Measurements from ENCODE around the gene DIRAS1.

DIRAS1 gene

GRCh38 chr19:2732883-2733282 lies 11.7 kb upstream of the DIRAS1 start:
- no peak overlapping the region for H2BK120ac ChIP-seq (ENCODE audit: low read depth, low read length)
- no peak for DNase-seq
- no peak overlapping the region for H4K5ac ChIP-seq (ENCODE audit: low read length)
- H2BK15ac ChIP-seq (replicated peaks; ENCODE audit: low read depth) = no peak overlapping the region
- H3K9ac ChIP-seq (ENCODE audit: low read length) = no peak overlapping the region
- H3K56ac ChIP-seq (ENCODE audit: low read length) = no peak overlapping the region
- H2AK5ac ChIP-seq (ENCODE audit: low read length) = no peak overlapping the region
- no peak overlapping the region for H3K4me3 ChIP-seq (ENCODE audit: low read length)
- H4K8ac ChIP-seq (ENCODE audit: low read depth, low read length) = no peak overlapping the region
- no peaks in the 10 kb centered on the region for H3K79me2 ChIP-seq (ENCODE audit: control insufficient read depth, insufficient read depth, low read length)
- no peak overlapping the region for H3K27ac ChIP-seq (ENCODE audit: low read depth, low read length)
- peaks cover 2% of the 10 kb centered on the region for H3K36me3 ChIP-seq (ENCODE audit: control insufficient read depth, insufficient read depth, low read length)
- H3K79me1 ChIP-seq (ENCODE audit: low read length) = no peaks in the 10 kb centered on the region
- H3K4me2 ChIP-seq (ENCODE audit: low read length) = no peak overlapping the region
- H3K18ac ChIP-seq (ENCODE audit: low read length) = no peak overlapping the region
- H2BK5ac ChIP-seq (ENCODE audit: low read length) = no peak overlapping the region
- H3K27me3 ChIP-seq (ENCODE audit: insufficient read depth, low read length, poor library complexity) = no peaks in the 10 kb centered on the region
- H3K4me1 ChIP-seq (ENCODE audit: control insufficient read depth, low read depth, low read length) = no peaks in the 10 kb centered on the region
- H3K4ac ChIP-seq (ENCODE audit: low read depth, low read length) = no peak overlapping the region
- WGBS (ENCODE audit: extremely low coverage, insufficient coverage, low lambda C conversion rate) = no CpG with 5 or more reads among the region's 38 CpGs
- no peak overlapping the region for H3K23ac ChIP-seq (ENCODE audit: low read length)

GRCh38 chr19:2732157-2732725 lies 11.1 kb upstream of the DIRAS1 start:
- H2AK5ac ChIP-seq (ENCODE audit: low read length) = no peak overlapping the region
- no peak overlapping the region for H3K23ac ChIP-seq (ENCODE audit: low read length)
- H3K4me3 ChIP-seq (ENCODE audit: low read length) = no peak overlapping the region
- H3K79me2 ChIP-seq (ENCODE audit: control insufficient read depth, insufficient read depth, low read length) = no peaks in the 10 kb centered on the region
- H2BK120ac ChIP-seq (ENCODE audit: low read depth, low read length) = no peak overlapping the region
- no peak overlapping the region for H3K9ac ChIP-seq (ENCODE audit: low read length)
- WGBS (ENCODE audit: extremely low coverage, insufficient coverage, low lambda C conversion rate) = no CpG with 5 or more reads among the region's 33 CpGs
- no peak overlapping the region for H3K4ac ChIP-seq (ENCODE audit: low read depth, low read length)
- H4K5ac ChIP-seq (ENCODE audit: low read length) = no peak overlapping the region
- no peak overlapping the region for H3K56ac ChIP-seq (ENCODE audit: low read length)
- no peaks in the 10 kb centered on the region for H3K79me1 ChIP-seq (ENCODE audit: low read length)
- no peak overlapping the region for H2BK15ac ChIP-seq (replicated peaks; ENCODE audit: low read depth)
- peaks cover 2% of the 10 kb centered on the region for H3K36me3 ChIP-seq (ENCODE audit: control insufficient read depth, insufficient read depth, low read length)
- no peak overlapping the region for H3K4me2 ChIP-seq (ENCODE audit: low read length)
- no peak overlapping the region for H3K27ac ChIP-seq (ENCODE audit: low read depth, low read length)
- no peak for DNase-seq
- no peak overlapping the region for H3K18ac ChIP-seq (ENCODE audit: low read length)
- no peaks in the 10 kb centered on the region for H3K27me3 ChIP-seq (ENCODE audit: insufficient read depth, low read length, poor library complexity)
- H2BK5ac ChIP-seq (ENCODE audit: low read length) = no peak overlapping the region
- no peaks in the 10 kb centered on the region for H3K4me1 ChIP-seq (ENCODE audit: control insufficient read depth, low read depth, low read length)
- H4K8ac ChIP-seq (ENCODE audit: low read depth, low read length) = no peak overlapping the region

GRCh38 chr19:2731181-2731995 lies 10.2 kb upstream of the DIRAS1 start:
- H3K4me2 ChIP-seq (ENCODE audit: low read length) = no peak overlapping the region
- no peak overlapping the region for H4K5ac ChIP-seq (ENCODE audit: low read length)
- WGBS (ENCODE audit: extremely low coverage, insufficient coverage, low lambda C conversion rate) = no CpG with 5 or more reads among the region's 41 CpGs
- H3K36me3 ChIP-seq (ENCODE audit: control insufficient read depth, insufficient read depth, low read length) = no peaks in the 10 kb centered on the region
- no peaks in the 10 kb centered on the region for H3K79me1 ChIP-seq (ENCODE audit: low read length)
- no peak overlapping the region for H3K27ac ChIP-seq (ENCODE audit: low read depth, low read length)
- H3K79me2 ChIP-seq (ENCODE audit: control insufficient read depth, insufficient read depth, low read length) = no peaks in the 10 kb centered on the region
- H4K8ac ChIP-seq (ENCODE audit: low read depth, low read length) = no peak overlapping the region
- no peak overlapping the region for H3K23ac ChIP-seq (ENCODE audit: low read length)
- H3K4ac ChIP-seq (ENCODE audit: low read depth, low read length) = no peak overlapping the region
- no peaks in the 10 kb centered on the region for H3K4me1 ChIP-seq (ENCODE audit: control insufficient read depth, low read depth, low read length)
- H3K56ac ChIP-seq (ENCODE audit: low read length) = no peak overlapping the region
- H3K9ac ChIP-seq (ENCODE audit: low read length) = no peak overlapping the region
- no peak overlapping the region for H2BK15ac ChIP-seq (replicated peaks; ENCODE audit: low read depth)
- no peak overlapping the region for H2BK5ac ChIP-seq (ENCODE audit: low read length)
- H2BK120ac ChIP-seq (ENCODE audit: low read depth, low read length) = no peak overlapping the region
- H3K4me3 ChIP-seq (ENCODE audit: low read length) = no peak overlapping the region
- H3K27me3 ChIP-seq (ENCODE audit: insufficient read depth, low read length, poor library complexity) = no peaks in the 10 kb centered on the region
- DNase-seq = no peak
- no peak overlapping the region for H2AK5ac ChIP-seq (ENCODE audit: low read length)
- H3K18ac ChIP-seq (ENCODE audit: low read length) = no peak overlapping the region

GRCh38 chr19:2729943-2730818 lies 9.0 kb upstream of the DIRAS1 start:
- Histone ChIP-seq H3K18ac (ENCODE audit: low read length) (no peak overlapping the region), H2BK5ac (ENCODE audit: low read length) (no peak overlapping the region), H3K4ac (ENCODE audit: low read depth, low read length) (no peak overlapping the region), H2BK120ac (ENCODE audit: low read depth, low read length) (no peak overlapping the region), H3K27ac (ENCODE audit: low read depth, low read length) (no peak overlapping the region), H3K4me2 (ENCODE audit: low read length) (no peak overlapping the region), H4K8ac (ENCODE audit: low read depth, low read length) (no peak overlapping the region), H3K79me2 (ENCODE audit: control insufficient read depth, insufficient read depth, low read length) (no peaks in the 10 kb centered on the region), H3K23ac (ENCODE audit: low read length) (no peak overlapping the region), H3K27me3 (ENCODE audit: insufficient read depth, low read length, poor library complexity) (no peaks in the 10 kb centered on the region), H3K79me1 (ENCODE audit: low read length) (no peaks in the 10 kb centered on the region), H3K36me3 (ENCODE audit: control insufficient read depth, insufficient read depth, low read length) (no peaks in the 10 kb centered on the region), H4K5ac (ENCODE audit: low read length) (no peak overlapping the region), H3K9ac (ENCODE audit: low read length) (no peak overlapping the region), H3K4me1 (ENCODE audit: control insufficient read depth, low read depth, low read length) (no peaks in the 10 kb centered on the region), H3K56ac (ENCODE audit: low read length) (no peak overlapping the region), H3K4me3 (ENCODE audit: low read length) (no peak overlapping the region), H2AK5ac (ENCODE audit: low read length) (no peak overlapping the region), H2BK15ac (replicated peaks; ENCODE audit: low read depth) (no peak overlapping the region)
- DNase-seq = no peak
- no CpG with 5 or more reads among the region's 26 CpGs for WGBS (ENCODE audit: extremely low coverage, insufficient coverage, low lambda C conversion rate)

- no peak overlapping the region for H4K8ac ChIP-seq (ENCODE audit: low read depth, low read length)
- H2BK15ac ChIP-seq (replicated peaks; ENCODE audit: low read depth) = no peak overlapping the region
- H3K4me2 ChIP-seq (ENCODE audit: low read length) = no peak overlapping the region
- no peak for DNase-seq
- H3K79me1 ChIP-seq (ENCODE audit: low read length) = no peaks in the 10 kb centered on the region
- H3K4ac ChIP-seq (ENCODE audit: low read depth, low read length) = no peak overlapping the region
- no peaks in the 10 kb centered on the region for H3K27me3 ChIP-seq (ENCODE audit: insufficient read depth, low read length, poor library complexity)
- H3K36me3 ChIP-seq (ENCODE audit: control insufficient read depth, insufficient read depth, low read length) = no peaks in the 10 kb centered on the region
- no peak overlapping the region for H3K23ac ChIP-seq (ENCODE audit: low read length)
- H3K79me2 ChIP-seq (ENCODE audit: control insufficient read depth, insufficient read depth, low read length) = no peaks in the 10 kb centered on the region
- H2AK5ac ChIP-seq (ENCODE audit: low read length) = no peak overlapping the region
- no peak overlapping the region for H3K27ac ChIP-seq (ENCODE audit: low read depth, low read length)
- no peak overlapping the region for H3K9ac ChIP-seq (ENCODE audit: low read length)
- no peak overlapping the region for H3K4me3 ChIP-seq (ENCODE audit: low read length)
- no peak overlapping the region for H2BK5ac ChIP-seq (ENCODE audit: low read length)
- WGBS (ENCODE audit: extremely low coverage, insufficient coverage, low lambda C conversion rate) = no CpG with 5 or more reads among the region's 23 CpGs
- no peak overlapping the region for H3K56ac ChIP-seq (ENCODE audit: low read length)
- no peak overlapping the region for H3K18ac ChIP-seq (ENCODE audit: low read length)
- H2BK120ac ChIP-seq (ENCODE audit: low read depth, low read length) = no peak overlapping the region
- no peak overlapping the region for H4K5ac ChIP-seq (ENCODE audit: low read length)
- no peaks in the 10 kb centered on the region for H3K4me1 ChIP-seq (ENCODE audit: control insufficient read depth, low read depth, low read length)
Measured at GRCh38 chr19:2728783-2729387, 7.7 kb upstream of the DIRAS1 start.

Data from mesendoderm (in vitro differentiated cells).